Measurements from ENCODE around the gene THAP7. TPM values are rescaled to one million over a fixed set of nuclear protein-coding genes. Genes with fewer than 3 reads are reported as not detected.
"Not testable (repeated sequence)": the region's sequence is repeated elsewhere in the genome, so short reads cannot be mapped to it uniquely, and the experiment has no call there.

The THAP7 gene
- total RNA-seq, 1 donor from 2014 or later: 22.0 TPM

GRCh38 chr22:21014202-21014725 lies 12.3 kb upstream of the THAP7 start:
- Histone ChIP-seq H3K27me3 (no peaks in the 10 kb centered on the region), H3K4me3 (peak overlapping the region; percentile 53), H3K27ac (peak overlapping the region; percentile 70), H3K9me3 (no peaks in the 10 kb centered on the region), H3K4me1 (peaks cover 17% of the 10 kb centered on the region), H3K36me3 (no peaks in the 10 kb centered on the region)
- intact Hi-C loops (cut with DNase I): no loop called here
- no peak for TF ChIP-seq CTCF (IDR thresholded peaks at IDR 0.05)
- peak; percentile 90 for DNase-seq
- peak; percentile 87 for ATAC-seq

DNA sequence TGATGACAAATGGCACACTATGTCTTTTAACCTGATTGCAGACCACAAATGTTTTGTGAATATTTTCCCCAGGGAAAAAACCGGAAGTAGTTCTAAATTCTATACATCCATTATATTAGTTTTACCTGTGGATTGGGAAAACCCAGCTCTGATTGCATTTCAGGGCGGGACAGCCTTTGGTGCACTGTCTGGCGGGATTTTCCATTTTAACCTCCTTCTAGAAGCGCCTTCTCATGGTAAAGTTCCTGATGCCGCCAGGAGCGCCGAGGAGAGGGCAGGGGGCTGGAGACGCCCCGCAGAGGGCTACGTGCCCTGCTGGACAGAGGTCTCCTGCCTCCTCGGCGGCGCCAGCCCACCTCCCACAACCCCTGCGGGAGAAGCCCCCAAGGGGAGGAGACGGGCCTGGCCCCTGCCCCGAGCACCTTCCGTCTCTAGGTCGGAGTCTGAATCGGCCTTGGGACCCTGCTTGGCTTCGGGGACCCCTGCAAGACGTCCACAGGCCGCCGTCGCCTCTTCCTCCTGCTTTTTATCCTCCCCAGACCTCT lies 11.8 kb upstream of the THAP7 start:
- Histone ChIP-seq H3K27ac (peak overlapping the region; percentile 70), H3K9me3 (no peaks in the 10 kb centered on the region), H3K4me3 (peak overlapping the region; percentile 53), H3K27me3 (no peaks in the 10 kb centered on the region), H3K36me3 (no peaks in the 10 kb centered on the region), H3K4me1 (peaks cover 17% of the 10 kb centered on the region)
- intact Hi-C loops (cut with DNase I): no loop called here
- DNase-seq: no peak
- no peak for TF ChIP-seq CTCF (IDR thresholded peaks at IDR 0.05)
- no peak for ATAC-seq

- no peak for ATAC-seq
- intact Hi-C loops (cut with DNase I): no loop called here
Measured at GRCh38 chr22:21012446-21013407, 10.8 kb upstream of the THAP7 start.

DNA sequence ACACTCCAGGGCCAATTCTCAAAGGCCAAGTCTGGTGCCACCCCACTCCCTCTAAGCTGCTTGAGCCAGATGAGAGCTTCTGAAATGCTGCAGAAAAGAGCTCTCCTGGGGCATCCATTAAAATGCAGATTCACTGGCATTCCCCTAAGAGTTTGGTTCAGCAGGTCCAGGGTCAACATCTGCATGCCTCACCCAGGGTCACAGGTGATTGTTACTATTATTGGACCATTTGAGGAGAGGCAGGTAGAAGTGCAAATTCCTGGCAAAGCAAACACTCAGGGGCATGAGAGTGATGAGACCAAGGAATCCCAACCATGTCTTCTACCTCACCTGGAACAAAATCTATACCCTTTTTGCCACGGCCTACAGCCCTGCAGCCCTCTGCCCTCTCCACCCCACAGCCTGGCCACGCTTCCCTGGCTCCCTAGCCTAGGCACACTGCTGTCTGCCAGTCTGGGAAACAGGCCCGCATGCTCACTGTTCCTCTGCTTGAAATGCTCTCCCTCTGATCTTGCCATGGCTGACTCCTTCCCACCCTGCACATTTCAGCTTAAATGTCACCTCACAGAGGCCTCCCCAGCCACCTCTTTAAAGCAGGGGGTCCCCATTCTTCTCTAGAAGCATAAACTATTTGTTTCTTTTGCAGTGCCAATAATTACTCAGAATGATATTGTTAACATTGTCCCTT lies 8.7 kb upstream of the THAP7 start:
- Histone ChIP-seq H3K4me1 (peaks cover 17% of the 10 kb centered on the region), H3K36me3 (no peaks in the 10 kb centered on the region), H3K4me3 (no peak overlapping the region), H3K27ac (no peak overlapping the region), H3K9me3 (no peaks in the 10 kb centered on the region), H3K27me3 (no peaks in the 10 kb centered on the region)
- ATAC-seq (no peak), DNase-seq (no peak)
- intact Hi-C loops (cut with DNase I): no loop called here
- no peak for TF ChIP-seq CTCF (IDR thresholded peaks at IDR 0.05)

More at GRCh38 chr22:21012446-21013407, 10.8 kb upstream of the THAP7 start:
- H3K27ac ChIP-seq: no peak overlapping the region
- TF ChIP-seq CTCF (IDR thresholded peaks at IDR 0.05): no peak
- H3K4me1 ChIP-seq: peaks cover 17% of the 10 kb centered on the region
- H3K36me3 ChIP-seq: no peaks in the 10 kb centered on the region
- no peak overlapping the region for H3K4me3 ChIP-seq
- H3K9me3 ChIP-seq: no peaks in the 10 kb centered on the region
- no peak for DNase-seq
- no peaks in the 10 kb centered on the region for H3K27me3 ChIP-seq

DNA sequence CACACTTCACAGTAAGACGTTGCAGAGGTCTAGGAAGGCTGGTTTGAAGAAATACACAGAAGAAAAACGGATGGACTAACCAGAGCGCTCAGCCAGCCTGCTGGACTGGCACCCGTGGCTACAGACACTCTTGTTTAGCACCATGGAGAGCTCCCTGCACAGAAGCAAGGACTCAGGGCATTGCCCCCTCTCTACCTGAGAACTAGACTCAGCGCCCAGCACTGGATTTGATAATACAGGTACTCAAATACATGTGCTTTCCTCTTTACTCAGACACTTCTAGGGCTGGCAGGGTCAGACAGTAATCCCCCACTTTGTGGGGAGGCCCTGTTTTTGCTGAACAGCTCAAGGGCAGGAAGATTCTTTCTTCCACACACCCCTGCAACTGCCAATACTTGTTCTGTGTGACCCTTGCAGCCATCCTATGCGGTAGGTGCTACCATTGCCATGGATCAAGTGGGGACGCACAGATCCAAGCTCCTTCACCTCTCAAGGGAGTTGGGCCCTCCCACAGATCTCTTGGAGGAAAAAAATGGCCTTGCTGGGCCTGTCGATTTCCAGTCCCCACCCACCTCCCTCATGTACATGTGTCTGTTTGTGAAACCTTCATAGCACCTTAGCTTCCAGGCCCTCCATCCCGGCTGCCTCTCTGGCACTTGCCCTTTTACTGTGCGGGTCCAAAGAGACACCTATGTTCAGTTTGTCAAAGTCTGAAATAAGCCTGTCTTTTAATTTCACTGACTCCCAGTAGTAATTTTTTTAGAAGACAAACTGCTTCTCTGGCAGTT lies 7.9 kb upstream of the THAP7 start:
- Histone ChIP-seq H3K9me3 (no peaks in the 10 kb centered on the region), H3K36me3 (no peaks in the 10 kb centered on the region), H3K27me3 (no peaks in the 10 kb centered on the region), H3K4me3 (no peak overlapping the region), H3K27ac (no peak overlapping the region), H3K4me1 (peaks cover 11% of the 10 kb centered on the region)
- DNase-seq: peak; percentile 65
- peak; percentile 63 for ATAC-seq
- TF ChIP-seq CTCF (IDR thresholded peaks at IDR 0.05): no peak
- intact Hi-C loops (cut with DNase I): no loop called here

- H3K27ac ChIP-seq; H3K27me3 ChIP-seq; H3K4me1 ChIP-seq; intact Hi-C loops (cut with DNase I); H3K4me3 ChIP-seq; H3K9me3 ChIP-seq; H3K36me3 ChIP-seq; ATAC-seq; DNase-seq: not testable (repeated sequence)
Measured at GRCh38 chr22:21009208-21009607, 7.3 kb upstream of the THAP7 start.

Data from upper lobe of right lung (tissue), 1 donor.